ENCODE data around the gene NAP1L1. TPM values are rescaled to one million over a fixed set of nuclear protein-coding genes. Genes with fewer than 3 reads are reported as not detected.

NAP1L1 gene
- total RNA-seq, 1 experiment from 2014 or later: 837 TPM

DNA sequence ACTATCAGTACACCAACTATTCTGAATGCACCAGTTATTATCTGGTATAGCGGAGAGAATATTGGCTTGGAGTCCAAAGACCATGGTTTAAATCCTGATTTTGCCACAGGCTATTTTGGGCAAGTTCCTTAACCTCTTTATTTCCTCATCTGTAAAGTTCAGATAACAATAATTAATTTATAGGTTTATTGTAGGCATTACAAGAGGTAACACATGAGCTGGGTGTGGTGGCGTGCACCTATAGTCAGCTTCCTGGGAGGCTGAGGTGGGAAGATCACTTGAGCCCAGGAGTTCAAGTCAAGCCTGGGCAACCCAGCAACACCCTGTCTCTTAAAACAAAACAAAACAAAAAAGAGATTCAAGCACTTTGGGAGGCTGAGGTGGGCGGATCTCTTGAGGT lies 76.1 kb downstream of the NAP1L1 start:
- H3K9me3 ChIP-seq (ENCODE audit: low read depth, low read length, poor library complexity, severe bottlenecking): peaks cover 2% of the 10 kb centered on the region
- intact Hi-C loops (cut with micrococcal nuclease; ENCODE audit: unreplicated experiment): no loop called here
- no peak overlapping the region for H3K27ac ChIP-seq (ENCODE audit: low read depth, low read length, poor library complexity, severe bottlenecking)

DNA sequence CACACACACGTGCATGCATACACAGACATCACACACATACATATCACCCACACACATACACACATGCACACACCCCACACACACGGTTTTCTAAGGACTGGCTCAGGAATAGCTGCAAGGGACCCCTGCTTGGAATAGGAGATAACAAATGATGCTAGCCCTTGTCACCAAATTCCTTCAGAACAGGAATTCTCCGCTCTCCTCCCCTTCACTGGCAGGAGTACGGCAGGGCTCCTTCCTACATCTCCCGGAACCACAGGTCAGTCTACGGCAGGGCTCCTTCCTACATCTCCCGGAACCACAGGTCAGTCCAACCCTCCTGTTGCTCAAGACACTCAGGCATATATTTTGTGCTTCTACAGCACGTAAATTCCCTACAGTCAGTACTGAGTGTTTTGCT lies 76.8 kb downstream of the NAP1L1 start:
- no TSS peak for BruUV-seq (replicated peaks)
- peaks cover 1% of the 10 kb centered on the region for H3K4me1 ChIP-seq (ENCODE audit: insufficient read depth, low read length, poor library complexity, severe bottlenecking)
- no peak for DNase-seq (ENCODE audit: low spot score)
- no peak overlapping the region for H3K27ac ChIP-seq (ENCODE audit: low read depth, low read length, poor library complexity, severe bottlenecking)
- no peak overlapping the region for H3K4me3 ChIP-seq (ENCODE audit: low read depth, low read length, poor library complexity, severe bottlenecking)
- H3K9me3 ChIP-seq (ENCODE audit: low read depth, low read length, poor library complexity, severe bottlenecking): peaks cover 2% of the 10 kb centered on the region
- no peaks in the 10 kb centered on the region for H3K36me3 ChIP-seq (ENCODE audit: insufficient read depth, low read length, poor library complexity, severe bottlenecking)
- TF ChIP-seq, protein P1, sequence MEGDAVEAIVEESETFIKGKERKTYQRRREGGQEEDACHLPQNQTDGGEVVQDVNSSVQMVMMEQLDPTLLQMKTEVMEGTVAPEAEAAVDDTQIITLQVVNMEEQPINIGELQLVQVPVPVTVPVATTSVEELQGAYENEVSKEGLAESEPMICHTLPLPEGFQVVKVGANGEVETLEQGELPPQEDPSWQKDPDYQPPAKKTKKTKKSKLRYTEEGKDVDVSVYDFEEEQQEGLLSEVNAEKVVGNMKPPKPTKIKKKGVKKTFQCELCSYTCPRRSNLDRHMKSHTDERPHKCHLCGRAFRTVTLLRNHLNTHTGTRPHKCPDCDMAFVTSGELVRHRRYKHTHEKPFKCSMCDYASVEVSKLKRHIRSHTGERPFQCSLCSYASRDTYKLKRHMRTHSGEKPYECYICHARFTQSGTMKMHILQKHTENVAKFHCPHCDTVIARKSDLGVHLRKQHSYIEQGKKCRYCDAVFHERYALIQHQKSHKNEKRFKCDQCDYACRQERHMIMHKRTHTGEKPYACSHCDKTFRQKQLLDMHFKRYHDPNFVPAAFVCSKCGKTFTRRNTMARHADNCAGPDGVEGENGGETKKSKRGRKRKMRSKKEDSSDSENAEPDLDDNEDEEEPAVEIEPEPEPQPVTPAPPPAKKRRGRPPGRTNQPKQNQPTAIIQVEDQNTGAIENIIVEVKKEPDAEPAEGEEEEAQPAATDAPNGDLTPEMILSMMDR (conservative IDR thresholded peaks at IDR 0.05; ENCODE audit: low read depth, low read length): no peak
- TF ChIP-seq EZH2 (IDR thresholded peaks at IDR 0.05; ENCODE audit: borderline replicate concordance, low read depth, low read length, poor library complexity, severe bottlenecking): no peak
- intact Hi-C loops (cut with micrococcal nuclease; ENCODE audit: unreplicated experiment): no loop called here
- ChIA-PET CTCF (no interaction called here), POLR2A (ENCODE audit: low non-redundant PET) (no interaction called here)
- no peaks in the 10 kb centered on the region for H3K27me3 ChIP-seq (replicated peaks; ENCODE audit: insufficient read depth, low read depth, low read length, poor library complexity)

More for the DNA sequence above, 76.1 kb downstream of the NAP1L1 start:
- Histone ChIP-seq H3K4me1 (ENCODE audit: insufficient read depth, low read length, poor library complexity, severe bottlenecking) (no peaks in the 10 kb centered on the region), H3K36me3 (ENCODE audit: insufficient read depth, low read length, poor library complexity, severe bottlenecking) (no peaks in the 10 kb centered on the region), H3K4me3 (ENCODE audit: low read depth, low read length, poor library complexity, severe bottlenecking) (no peak overlapping the region), H3K27me3 (replicated peaks; ENCODE audit: insufficient read depth, low read depth, low read length, poor library complexity) (no peaks in the 10 kb centered on the region)
- no peak for DNase-seq (ENCODE audit: low spot score)
- ChIA-PET POLR2A (ENCODE audit: low non-redundant PET) (no interaction called here), CTCF (interaction anchor here (0.7 kb wide), 1 partner anchor 410 kb away, joined by 8 read pairs; no protein-coding TSS in a partner anchor)
- no peak for TF ChIP-seq EZH2 (IDR thresholded peaks at IDR 0.05; ENCODE audit: borderline replicate concordance, low read depth, low read length, poor library complexity, severe bottlenecking)
- TF ChIP-seq, protein P1 (conservative IDR thresholded peaks at IDR 0.05; ENCODE audit: low read depth, low read length): no peak
- no TSS peak for BruUV-seq (replicated peaks)

DNA sequence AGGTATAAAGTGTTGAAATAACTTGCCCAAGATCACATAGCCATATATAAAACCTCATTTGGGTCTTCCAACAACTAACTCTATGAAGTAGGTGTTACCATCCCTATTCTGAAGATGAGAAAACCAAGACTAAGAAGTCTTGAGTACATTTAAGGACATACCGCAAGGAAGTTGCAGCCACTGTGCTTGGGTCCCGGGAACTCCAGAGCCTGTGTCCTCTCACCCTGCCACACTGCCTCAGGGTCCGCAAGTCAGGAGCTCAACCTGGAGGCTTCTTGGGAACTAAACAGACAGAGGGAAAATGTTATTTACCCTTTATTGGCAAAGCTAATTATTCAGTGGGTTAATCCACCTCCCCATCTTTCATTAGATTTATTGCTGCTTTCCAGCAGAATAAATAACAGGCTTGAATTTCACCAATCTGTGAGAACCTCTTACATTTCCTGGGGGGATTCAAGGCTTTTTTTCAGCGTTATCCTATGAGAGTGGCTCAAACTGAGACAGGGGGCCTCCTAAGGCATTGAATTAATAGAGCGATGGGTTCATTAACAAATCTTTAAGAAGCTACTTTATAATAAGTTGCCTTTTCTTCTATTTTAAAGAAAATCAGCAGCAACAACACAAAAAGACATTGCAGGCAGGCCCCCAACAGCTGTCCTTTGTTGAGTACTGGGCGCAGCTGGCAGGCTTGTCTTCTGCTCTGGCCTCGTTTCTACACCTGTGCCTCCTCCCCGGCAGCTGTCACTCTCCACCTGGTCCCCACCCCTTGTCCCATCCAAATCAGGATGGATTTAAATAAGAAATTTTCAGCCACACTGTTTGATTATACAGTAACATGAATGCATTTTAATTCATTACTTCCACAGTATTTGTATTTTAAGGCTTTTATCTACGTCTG lies 78.2 kb downstream of the NAP1L1 start:
- CTCF ChIA-PET: no interaction called here
- BruUV-seq (replicated peaks): no TSS peak

More for the DNA sequence above, 78.2 kb downstream of the NAP1L1 start:
- peaks cover 5% of the 10 kb centered on the region for H3K4me1 ChIP-seq (ENCODE audit: insufficient read depth, low read length, poor library complexity, severe bottlenecking)
- H3K27ac ChIP-seq (ENCODE audit: low read depth, low read length, poor library complexity, severe bottlenecking): no peak overlapping the region
- no peak for DNase-seq (ENCODE audit: low spot score)
- H3K9me3 ChIP-seq (ENCODE audit: low read depth, low read length, poor library complexity, severe bottlenecking): peaks cover 2% of the 10 kb centered on the region
- no peak for TF ChIP-seq EZH2 (IDR thresholded peaks at IDR 0.05; ENCODE audit: borderline replicate concordance, low read depth, low read length, poor library complexity, severe bottlenecking)
- TF ChIP-seq, protein P1 (conservative IDR thresholded peaks at IDR 0.05; ENCODE audit: low read depth, low read length): no peak
- no peak overlapping the region for H3K4me3 ChIP-seq (ENCODE audit: low read depth, low read length, poor library complexity, severe bottlenecking)
- no peaks in the 10 kb centered on the region for H3K36me3 ChIP-seq (ENCODE audit: insufficient read depth, low read length, poor library complexity, severe bottlenecking)
- POLR2A ChIA-PET (ENCODE audit: low non-redundant PET): no interaction called here
- H3K27me3 ChIP-seq (replicated peaks; ENCODE audit: insufficient read depth, low read depth, low read length, poor library complexity): no peaks in the 10 kb centered on the region
- intact Hi-C loops (cut with micrococcal nuclease; ENCODE audit: unreplicated experiment): no loop called here

All from A673 (cell line).